Testis (tissue), 3 donors: Measurements from ENCODE around the gene LRP10. TPM values are rescaled to one million over a fixed set of nuclear protein-coding genes. Genes with fewer than 3 reads are reported as not detected.

Experiments used
- DNase-seq: peaks from one replicate; pipeline ENCODE4 v3.0.0-alpha.2; 2019
- H3K27ac ChIP-seq, 2 donors: fragments of 200-600 bp; sonication (generic); one replicate each; pipeline ENCODE4 v1.5.1; 2019
- H3K27me3 ChIP-seq: fragments of 200-600 bp; sonication (generic); one replicate; pipeline ENCODE4 v1.5.1; 2019
- H3K36me3 ChIP-seq: fragments of 200-600 bp; sonication (generic); one replicate; pipeline ENCODE4 v1.5.1; 2017; ENCODE audit warnings: low read depth; ENCODE audit errors: missing control alignments
- H3K4me1 ChIP-seq: fragments of 200-600 bp; sonication (generic); one replicate; pipeline ENCODE4 v1.5.1; 2019
- H3K4me3 ChIP-seq, 2 donors: fragments of 200-600 bp; sonication (generic); one replicate each; pipeline ENCODE4 v1.5.1; 2017 to 2019
- H3K9me3 ChIP-seq: fragments of 200-600 bp; sonication (generic); one replicate; pipeline ENCODE4 v1.5.1; 2017
- CTCF ChIP-seq, 3 experiments: fragments of 450-650 bp in 2 of 3; fragments of 200-600 bp in 1 of 3; sonication (generic) in 1 of 3; IDR thresholded peaks; one replicate each; pipeline ENCODE4 v1.5.1; 2016 to 2019; ENCODE audit warnings: antibody characterized with exemption in 3 of 3, mild to moderate bottlenecking in 2 of 3, moderate library complexity in 1 of 3
- POLR2A ChIP-seq: fragments of 450-650 bp; IDR thresholded peaks from one replicate; pipeline ENCODE4 v1.6.1; 2017; ENCODE audit warnings: antibody characterized with exemption, mild to moderate bottlenecking, moderate library complexity
- WGBS, 2 donors: methylation state at CpG; one replicate each; pipeline ENCODE4 v1.1.5; 2018; 5-methylcytosine and 5-hydroxymethylcytosine counted together
- intact Hi-C: fragments of 100-400 bp; cut with DNase I; formaldehyde crosslinking; loops from one replicate; pipeline ENCODE4 v1.15.1; 2023; ENCODE audit warnings: low total_unique reads
- polyA plus RNA-seq: library from polyadenylated mRNA; stranded (reverse); fragments of 350-450 nt; fragmentation: Illumina TruSeq; extraction: RNeasy Lipid Tissue Mini Kit (QIAGEN cat#74804); gene quantifications from one replicate; pipeline ENCODE4 v1.2.3, GENCODE V29; 2014; ENCODE audit warnings: low read depth, low replicate concordance; ENCODE audit not compliant: insufficient read depth
- total RNA-seq, 2 donors: library from RNA; depleted of rRNA; stranded (reverse); fragments of >200 nt; gene quantifications; one replicate each; pipeline ENCODE4 v1.2.3, GENCODE V29; 2016

LRP10 gene
- total and polyA plus RNA-seq, 3 donors from 2014 or later: 41.3 to 67.7 (median 58.2) TPM

GRCh38 chr14:22875748-22876319 lies 4.3 kb downstream of the LRP10 start:
- intact Hi-C loops: no loop called here
- no peak for DNase-seq

GRCh38 chr14:22877000-22877501 lies 5.5 kb downstream of the LRP10 start:
- DNase-seq: no peak
- intact Hi-C loops: no loop called here
- Histone ChIP-seq H3K27me3 (no peaks in the 10 kb centered on the region), H3K9me3 (no peaks in the 10 kb centered on the region), H3K36me3 (no peaks in the 10 kb centered on the region), H3K27ac (no peak overlapping the region), H3K4me1 (peaks cover 6% of the 10 kb centered on the region), H3K4me3 (no peak overlapping the region)
- WGBS, 2 donors: 92 to 93% methylated on average over 18 to 22 of the region's 22 CpGs
- TF ChIP-seq POLR2A (no peak), CTCF (IDR thresholded peaks at IDR 0.05) (no peak)

More at GRCh38 chr14:22875748-22876319, 4.3 kb downstream of the LRP10 start:
- Histone ChIP-seq H3K4me3 (no peak overlapping the region), H3K4me1 (peaks cover 6% of the 10 kb centered on the region), H3K27me3 (no peaks in the 10 kb centered on the region), H3K36me3 (no peaks in the 10 kb centered on the region), H3K27ac (no peak overlapping the region), H3K9me3 (no peaks in the 10 kb centered on the region)
- 94 to 95% methylated on average over 15 to 17 of the region's 20 CpGs for WGBS, 2 donors
- no peak for TF ChIP-seq CTCF (IDR thresholded peaks at IDR 0.05)
- TF ChIP-seq POLR2A: no peak

GRCh38 chr14:22878271-22879246 lies 7.0 kb downstream of the LRP10 start:
- H3K27ac ChIP-seq: no peak overlapping the region
- H3K4me1 ChIP-seq: peaks cover 7% of the 10 kb centered on the region
- TF ChIP-seq CTCF (IDR thresholded peaks at IDR 0.05): no peak
- no peak for TF ChIP-seq POLR2A
- H3K4me3 ChIP-seq: no peak overlapping the region
- no peak for DNase-seq
- no peaks in the 10 kb centered on the region for H3K9me3 ChIP-seq
- H3K36me3 ChIP-seq: no peaks in the 10 kb centered on the region
- intact Hi-C loops: no loop called here
- no peaks in the 10 kb centered on the region for H3K27me3 ChIP-seq
- 80 to 81% methylated on average over 7 to 8 of the region's 8 CpGs for WGBS, 2 donors

GRCh38 chr14:22882064-22882463 lies 10.5 kb downstream of the LRP10 start:
- DNase-seq: no peak
- no peaks in the 10 kb centered on the region for H3K36me3 ChIP-seq
- WGBS, 2 donors: 44% methylated on average over 7 of the region's 7 CpGs
- H3K4me3 ChIP-seq: no peak overlapping the region
- no peaks in the 10 kb centered on the region for H3K27me3 ChIP-seq
- H3K27ac ChIP-seq: no peak overlapping the region
- TF ChIP-seq POLR2A: no peak
- no peak for TF ChIP-seq CTCF (IDR thresholded peaks at IDR 0.05)
- peaks cover 7% of the 10 kb centered on the region for H3K4me1 ChIP-seq
- H3K9me3 ChIP-seq: no peaks in the 10 kb centered on the region
- intact Hi-C loops: no loop called here
